KMS-11 (cell line): ENCODE results near the gene MLANA.
A peak's percentile ranks its signal among the peaks of the same experiment; 100 is the strongest.

Source experiments
- H2AFZ ChIP-seq: fragments of 200-600 bp; sonication (generic); 2 replicates; pipeline ENCODE4 v1.6.1; 2016; ENCODE audit warnings: antibody characterized with exemption, mixed run types, low read depth
- H3K27ac ChIP-seq: fragments of 200-600 bp; sonication (generic); 2 replicates; pipeline ENCODE4 v1.6.1; 2016; ENCODE audit warnings: mild to moderate bottlenecking, mixed run types
- H3K27me3 ChIP-seq: fragments of 200-600 bp; sonication (generic); 2 replicates; pipeline ENCODE4 v1.6.1; 2017; ENCODE audit warnings: mild to moderate bottlenecking, low read depth, mixed run types, moderate library complexity; ENCODE audit not compliant: insufficient read depth
- H3K36me3 ChIP-seq: fragments of 200-600 bp; sonication (generic); 2 replicates; pipeline ENCODE4 v1.6.1; 2017; ENCODE audit warnings: mild to moderate bottlenecking, mixed run types; ENCODE audit not compliant: insufficient read depth
- H3K4me1 ChIP-seq: fragments of 200-600 bp; sonication (generic); 2 replicates; pipeline ENCODE4 v1.6.1; 2016; ENCODE audit warnings: mild to moderate bottlenecking, low read depth, mixed run types; ENCODE audit not compliant: poor library complexity, severe bottlenecking
- H3K4me2 ChIP-seq: fragments of 200-600 bp; sonication (generic); 2 replicates; pipeline ENCODE4 v1.7.0; 2016; ENCODE audit warnings: mild to moderate bottlenecking, mixed run types
- H3K4me3 ChIP-seq: fragments of 200-600 bp; sonication (generic); IDR thresholded peaks from 2 replicates; pipeline ENCODE4 v1.6.1; 2017; ENCODE audit warnings: low read depth, low read length, mixed read lengths; ENCODE audit not compliant: insufficient read depth
- H3K79me2 ChIP-seq: fragments of 200-600 bp; sonication (generic); 2 replicates; pipeline ENCODE4 v1.6.1; 2016; ENCODE audit warnings: low read depth, mixed run types; ENCODE audit not compliant: insufficient read depth
- H3K9ac ChIP-seq: fragments of 200-600 bp; sonication (generic); 2 replicates; pipeline ENCODE4 v1.6.1; 2016; ENCODE audit warnings: mild to moderate bottlenecking, mixed run types
- H4K20me1 ChIP-seq: fragments of 200-600 bp; sonication (generic); 2 replicates; pipeline ENCODE4 v1.6.1; 2016; ENCODE audit warnings: mild to moderate bottlenecking, mixed run types; ENCODE audit not compliant: insufficient read depth
- TF ChIP-seq, protein P1 (sequence below): fragments of 200-600 bp; sonication (generic); conservative IDR thresholded peaks from 2 replicates; pipeline ENCODE4 v1.6.1; 2017; ENCODE audit warnings: low read depth, mild to moderate bottlenecking, antibody characterized with exemption, low read length, moderate library complexity, mixed read lengths

Gene MLANA, protein sequence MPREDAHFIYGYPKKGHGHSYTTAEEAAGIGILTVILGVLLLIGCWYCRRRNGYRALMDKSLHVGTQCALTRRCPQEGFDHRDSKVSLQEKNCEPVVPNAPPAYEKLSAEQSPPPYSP

DNA sequence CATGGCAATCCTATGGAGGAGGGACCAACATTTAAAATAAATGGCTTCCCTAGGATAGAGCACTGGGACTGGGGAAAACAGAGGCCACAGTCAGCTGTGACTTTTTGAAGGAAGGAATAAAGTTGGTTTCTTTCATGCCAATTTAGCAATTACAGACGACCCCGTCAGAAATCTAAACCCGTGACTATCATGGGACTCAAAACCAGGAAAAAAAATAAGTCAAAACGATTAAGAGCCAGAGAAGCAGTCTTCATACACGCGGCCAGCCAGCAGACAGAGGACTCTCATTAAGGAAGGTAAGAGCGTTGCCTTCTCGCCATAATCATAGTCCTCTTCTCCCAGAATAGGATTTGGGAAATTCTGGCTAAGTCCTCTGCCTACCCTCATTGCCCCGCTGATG is at the start of gene MLANA:
Gene MLANA (plus strand): TSS at position 249 of the 400 bp plus-strand sequence. CDS start 1,586 bp downstream, outside the sequence.
- TF ChIP-seq, protein P1, sequence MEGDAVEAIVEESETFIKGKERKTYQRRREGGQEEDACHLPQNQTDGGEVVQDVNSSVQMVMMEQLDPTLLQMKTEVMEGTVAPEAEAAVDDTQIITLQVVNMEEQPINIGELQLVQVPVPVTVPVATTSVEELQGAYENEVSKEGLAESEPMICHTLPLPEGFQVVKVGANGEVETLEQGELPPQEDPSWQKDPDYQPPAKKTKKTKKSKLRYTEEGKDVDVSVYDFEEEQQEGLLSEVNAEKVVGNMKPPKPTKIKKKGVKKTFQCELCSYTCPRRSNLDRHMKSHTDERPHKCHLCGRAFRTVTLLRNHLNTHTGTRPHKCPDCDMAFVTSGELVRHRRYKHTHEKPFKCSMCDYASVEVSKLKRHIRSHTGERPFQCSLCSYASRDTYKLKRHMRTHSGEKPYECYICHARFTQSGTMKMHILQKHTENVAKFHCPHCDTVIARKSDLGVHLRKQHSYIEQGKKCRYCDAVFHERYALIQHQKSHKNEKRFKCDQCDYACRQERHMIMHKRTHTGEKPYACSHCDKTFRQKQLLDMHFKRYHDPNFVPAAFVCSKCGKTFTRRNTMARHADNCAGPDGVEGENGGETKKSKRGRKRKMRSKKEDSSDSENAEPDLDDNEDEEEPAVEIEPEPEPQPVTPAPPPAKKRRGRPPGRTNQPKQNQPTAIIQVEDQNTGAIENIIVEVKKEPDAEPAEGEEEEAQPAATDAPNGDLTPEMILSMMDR, result no peak
- Histone ChIP-seq H3K36me3 (no peaks in the 10 kb centered on the region), H3K4me1 (peaks cover 5% of the 10 kb centered on the region)

DNA sequence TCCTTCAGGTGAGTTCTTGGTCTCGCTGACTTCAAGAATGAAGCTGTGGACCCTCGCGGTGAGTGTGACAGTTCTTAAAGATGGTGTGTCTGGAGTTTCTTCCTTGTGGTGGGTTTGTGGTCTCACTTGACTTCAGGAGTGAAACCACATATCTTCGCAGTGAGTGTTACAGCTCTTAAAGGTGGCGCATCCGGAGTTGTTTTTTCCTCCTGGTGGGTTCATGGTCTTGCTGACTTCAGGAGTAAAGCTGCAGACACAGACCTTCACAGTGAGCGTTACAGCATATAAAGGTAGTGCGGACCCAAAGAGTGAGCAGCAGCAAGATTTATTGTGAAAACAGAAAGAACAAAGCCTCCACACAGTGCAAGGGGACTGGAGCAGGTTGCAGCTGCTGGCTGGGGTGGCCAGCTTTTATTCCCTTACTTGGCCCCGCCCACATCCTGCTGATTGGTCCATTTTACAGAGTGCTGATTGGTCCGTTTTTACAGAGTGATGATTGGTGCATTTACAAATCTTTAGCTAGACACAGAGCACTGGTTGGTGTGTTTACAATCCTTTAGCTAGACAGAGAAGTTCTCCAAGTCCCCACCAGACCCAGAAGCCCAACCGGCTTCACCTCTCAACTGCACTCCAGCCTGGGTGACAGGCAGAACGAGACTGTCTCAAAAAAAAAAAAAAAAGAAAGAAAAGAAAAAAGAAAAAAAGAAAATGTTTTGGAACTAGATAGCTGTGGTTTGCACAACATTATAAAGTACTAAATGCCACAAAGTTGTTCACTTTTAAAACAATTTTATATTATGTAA is 48.7 kb upstream of the MLANA start:
- Histone ChIP-seq H3K79me2 (no peaks in the 10 kb centered on the region), H3K36me3 (no peaks in the 10 kb centered on the region), H3K27me3 (no peaks in the 10 kb centered on the region), H3K4me1 (peaks cover 85% of the 10 kb centered on the region), H3K4me2 (peak overlapping the region; percentile 21; the same call in 1 of the 2 replicates), H3K27ac (peak overlapping the region; percentile 35; the same call in 1 of the 2 replicates), H4K20me1 (no peaks in the 10 kb centered on the region), H3K4me3 (no peak overlapping the region), H3K9ac (no peak overlapping the region), H2AFZ (no peak overlapping the region)
- TF ChIP-seq, protein P1, result no peak

More for the DNA sequence above, at the start of gene MLANA:
- Histone ChIP-seq H4K20me1 (no peaks in the 10 kb centered on the region), H3K4me3 (no peak within 1 kb of the TSS), H3K79me2 (no peaks in the 10 kb centered on the region), H3K4me2 (no peak within 1 kb of the TSS), H3K27me3 (no peaks in the 10 kb centered on the region), H3K27ac (no peak within 1 kb of the TSS), H2AFZ (no peak within 1 kb of the TSS), H3K9ac (no peak within 1 kb of the TSS)

DNA sequence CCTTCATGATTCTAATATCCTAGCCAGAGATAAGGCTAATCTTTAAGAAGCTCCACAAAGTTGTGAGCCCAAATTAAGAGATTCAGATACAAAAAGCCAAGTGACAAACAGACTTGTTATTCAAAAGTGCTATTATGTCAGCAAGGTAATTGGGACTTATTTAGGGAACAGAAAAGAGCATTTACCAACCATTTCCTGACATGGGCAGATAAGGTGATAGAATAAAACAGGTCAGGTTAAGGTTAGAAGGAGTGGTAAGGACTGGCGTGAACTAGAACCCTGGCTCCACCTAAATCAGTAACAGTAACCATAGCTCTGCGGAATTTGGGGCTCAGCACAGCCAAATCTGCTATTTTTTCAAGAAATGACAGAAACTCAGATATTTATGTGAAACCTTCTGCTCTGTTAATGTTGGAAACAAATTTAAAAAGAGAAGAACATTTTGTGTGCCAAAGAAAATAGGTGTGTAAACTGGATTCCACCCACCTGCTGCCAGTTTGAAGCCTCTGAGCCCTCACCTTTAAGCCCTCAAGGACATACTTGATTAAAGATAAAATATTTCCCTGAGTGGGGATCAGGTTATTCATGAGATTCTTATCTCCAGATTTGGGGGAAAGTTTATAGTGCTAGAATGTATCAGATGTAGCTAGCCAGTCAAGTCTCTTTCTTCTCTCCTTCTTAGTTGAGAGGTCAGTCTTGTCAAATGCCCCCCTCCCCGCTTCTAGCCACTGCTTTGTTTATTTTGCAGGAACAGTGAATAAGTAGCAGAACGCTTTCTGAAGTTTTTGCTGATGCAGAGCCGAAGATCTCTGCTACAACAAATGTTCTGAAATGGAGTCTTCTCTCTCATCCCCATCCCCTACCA is 47.5 kb upstream of the MLANA start:
- TF ChIP-seq, protein P1, result no peak
- Histone ChIP-seq H3K9ac (no peak overlapping the region), H3K4me3 (no peak overlapping the region), H3K4me2 (no peak overlapping the region), H3K36me3 (no peaks in the 10 kb centered on the region), H2AFZ (no peak overlapping the region), H3K4me1 (peaks cover 85% of the 10 kb centered on the region), H3K79me2 (no peaks in the 10 kb centered on the region), H4K20me1 (no peaks in the 10 kb centered on the region), H3K27ac (no peak overlapping the region), H3K27me3 (no peaks in the 10 kb centered on the region)

DNA sequence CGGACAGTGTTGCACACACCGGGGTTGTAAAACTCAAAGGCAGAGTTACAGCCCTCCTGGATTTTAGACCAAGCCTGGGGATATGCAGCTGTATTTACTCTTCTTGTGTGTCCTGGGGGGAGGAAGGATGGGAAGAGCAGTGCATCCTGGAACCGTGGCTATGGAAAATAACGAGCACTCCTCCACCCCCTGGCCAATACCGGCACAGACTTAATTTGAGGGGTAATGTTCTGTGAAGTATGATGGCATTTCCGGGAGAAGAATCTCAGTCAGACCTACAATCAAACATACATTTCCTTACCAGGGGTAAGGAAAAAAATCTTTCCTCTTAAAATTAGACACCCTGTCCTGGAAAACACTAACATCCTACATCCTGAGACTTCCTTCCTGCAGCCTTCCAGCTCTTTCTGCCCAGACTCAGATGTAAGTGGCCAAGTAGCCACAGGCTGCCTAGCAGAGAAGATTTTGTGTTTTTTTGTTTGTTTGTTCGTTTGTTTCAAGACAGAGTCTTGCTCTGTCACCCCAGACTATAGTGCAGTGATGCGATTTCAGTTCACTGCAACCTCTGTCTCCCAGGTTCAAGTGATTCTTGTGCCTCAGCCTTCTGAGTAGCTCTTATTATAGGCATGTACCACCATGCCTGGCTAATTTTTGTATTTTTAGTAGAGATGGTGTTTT is 46.8 kb upstream of the MLANA start:
- TF ChIP-seq, protein P1, result no peak
- Histone ChIP-seq H3K27ac (peak overlapping the region; percentile 71; the same call in 1 of the 2 replicates), H3K9ac (no peak overlapping the region)

More for the DNA sequence above, 46.8 kb upstream of the MLANA start:
- no peaks in the 10 kb centered on the region for H3K27me3 ChIP-seq
- H3K79me2 ChIP-seq, result no peaks in the 10 kb centered on the region
- peak overlapping the region; percentile 48; the same call in 1 of the 2 replicates for H2AFZ ChIP-seq
- H3K4me1 ChIP-seq, result peaks cover 82% of the 10 kb centered on the region
- no peaks in the 10 kb centered on the region for H3K36me3 ChIP-seq
- H3K4me2 ChIP-seq, result peak overlapping the region; percentile 88
- H3K4me3 ChIP-seq, result no peak overlapping the region
- no peaks in the 10 kb centered on the region for H4K20me1 ChIP-seq
